Suprapubic skin (tissue), 4 donors: ENCODE measurements around the gene SETMAR. TPM values are rescaled to one million over a fixed set of nuclear protein-coding genes. Genes with fewer than 3 reads are reported as not detected.

Source experiments
- DNase-seq, 2 donors: peaks; one replicate each; pipeline ENCODE4 v3.0.0-alpha.2; 2019; ENCODE audit warnings: low spot score in 2 of 2
- H3K27ac ChIP-seq: fragments of 200-600 bp; sonication (generic); one replicate; pipeline ENCODE4 v1.5.1; 2019
- H3K27me3 ChIP-seq: fragments of 200-600 bp; sonication (generic); one replicate; pipeline ENCODE4 v1.5.1; 2019
- H3K36me3 ChIP-seq: fragments of 200-600 bp; sonication (generic); one replicate; pipeline ENCODE4 v1.5.1; 2019
- H3K4me1 ChIP-seq: fragments of 200-600 bp; sonication (generic); one replicate; pipeline ENCODE4 v1.5.1; 2019
- H3K4me3 ChIP-seq: fragments of 200-600 bp; sonication (generic); one replicate; pipeline ENCODE4 v1.5.1; 2019; ENCODE audit warnings: mild to moderate bottlenecking
- H3K9me3 ChIP-seq: fragments of 200-600 bp; sonication (generic); one replicate; pipeline ENCODE4 v1.5.1; 2019
- CTCF ChIP-seq, 2 donors: fragments of 200-600 bp in 1 of 2; fragments of 450-650 bp in 1 of 2; sonication (generic) in 1 of 2; IDR thresholded peaks; one replicate each; pipeline ENCODE4 v1.5.1; 2016 to 2019; ENCODE audit warnings: antibody characterized with exemption in 2 of 2, mild to moderate bottlenecking in 1 of 2, moderate library complexity in 1 of 2
- EP300 ChIP-seq: sonication (generic); formaldehyde crosslinking; IDR thresholded peaks from one replicate; pipeline ENCODE4 v1.6.1; 2017; ENCODE audit warnings: antibody characterized with exemption
- POLR2A ChIP-seq, 2 donors: fragments of 450-650 bp; IDR thresholded peaks; one replicate each; pipeline ENCODE4 v1.6.1; 2017; ENCODE audit warnings: antibody characterized with exemption in 2 of 2, mild to moderate bottlenecking in 2 of 2, moderate library complexity in 2 of 2
- POLR2AphosphoS5 ChIP-seq, 3 donors: sonication (generic); formaldehyde crosslinking; IDR thresholded peaks; one replicate each; pipeline ENCODE4 v1.6.1; 2017; ENCODE audit warnings: antibody characterized with exemption in 3 of 3
- WGBS: methylation state at CpG from one replicate; pipeline ENCODE4 v1.1.5; 2018; 5-methylcytosine and 5-hydroxymethylcytosine counted together
- total RNA-seq, 4 donors: library from RNA; depleted of rRNA; stranded (reverse); fragments of >200 nt; gene quantifications; one replicate each; pipeline ENCODE4 v1.1.0, GENCODE V29; 2016

The SETMAR gene
- total RNA-seq, 4 donors from 2014 or later = 13.4 to 27.4 (median 21.0) TPM

GRCh38 chr3:4340411-4341335 is 37.5 kb downstream of the SETMAR start:
- peaks cover 16% of the 10 kb centered on the region for H3K4me1 ChIP-seq
- DNase-seq = no peak
- no peaks in the 10 kb centered on the region for H3K9me3 ChIP-seq
- H3K36me3 ChIP-seq = no peaks in the 10 kb centered on the region
- WGBS = 65% methylated on average over 6 of the region's 6 CpGs
- H3K27ac ChIP-seq = peak overlapping the region; percentile 45
- no peak for TF ChIP-seq EP300
- TF ChIP-seq CTCF (IDR thresholded peaks at IDR 0.05) = no peak
- TF ChIP-seq POLR2AphosphoS5 (IDR thresholded peaks at IDR 0.05) = no peak
- no peak for TF ChIP-seq POLR2A (IDR thresholded peaks at IDR 0.05)
- no peak overlapping the region for H3K4me3 ChIP-seq
- no peaks in the 10 kb centered on the region for H3K27me3 ChIP-seq

GRCh38 chr3:4341336-4341675 is 38.1 kb downstream of the SETMAR start:
- H3K27me3 ChIP-seq = no peaks in the 10 kb centered on the region
- H3K4me3 ChIP-seq = no peak overlapping the region
- TF ChIP-seq EP300 (no peak), CTCF (IDR thresholded peaks at IDR 0.05) (no peak), POLR2A (IDR thresholded peaks at IDR 0.05) (no peak), POLR2AphosphoS5 (IDR thresholded peaks at IDR 0.05) (no peak)
- no peaks in the 10 kb centered on the region for H3K9me3 ChIP-seq
- H3K4me1 ChIP-seq = peaks cover 16% of the 10 kb centered on the region
- no peak overlapping the region for H3K27ac ChIP-seq
- DNase-seq = no peak
- H3K36me3 ChIP-seq = no peaks in the 10 kb centered on the region

- WGBS = 70% methylated on average over 1 of the region's 1 CpG
- TF ChIP-seq EP300 (no peak), CTCF (IDR thresholded peaks at IDR 0.05) (no peak), POLR2A (IDR thresholded peaks at IDR 0.05) (no peak), POLR2AphosphoS5 (IDR thresholded peaks at IDR 0.05) (no peak)
- H3K4me1 ChIP-seq = peaks cover 16% of the 10 kb centered on the region
- H3K27me3 ChIP-seq = no peaks in the 10 kb centered on the region
- H3K36me3 ChIP-seq = no peaks in the 10 kb centered on the region
- H3K27ac ChIP-seq = no peak overlapping the region
- H3K4me3 ChIP-seq = no peak overlapping the region
- no peaks in the 10 kb centered on the region for H3K9me3 ChIP-seq
- no peak for DNase-seq
These were observed 40.1 kb downstream of the SETMAR start for GRCh38 chr3:4343258-4343657.

GRCh38 chr3:4350789-4351163 is 47.6 kb downstream of the SETMAR start:
- peak; percentile 56 to 80 for TF ChIP-seq CTCF (IDR thresholded peaks at IDR 0.05)
- TF ChIP-seq POLR2AphosphoS5 (IDR thresholded peaks at IDR 0.05) = no peak
- DNase-seq = no peak
- Histone ChIP-seq H3K27ac (peak overlapping the region; percentile 71), H3K27me3 (no peaks in the 10 kb centered on the region), H3K4me3 (peak overlapping the region; percentile 30), H3K36me3 (no peaks in the 10 kb centered on the region), H3K4me1 (peaks cover 7% of the 10 kb centered on the region), H3K9me3 (no peaks in the 10 kb centered on the region)
- 0% methylated on average over 2 of the region's 2 CpGs for WGBS

GRCh38 chr3:4351164-4351855 is 48.1 kb downstream of the SETMAR start:
- WGBS = 53% methylated on average over 11 of the region's 11 CpGs
- H3K9me3 ChIP-seq = no peaks in the 10 kb centered on the region
- peak overlapping the region; percentile 30 for H3K4me3 ChIP-seq
- H3K27me3 ChIP-seq = no peaks in the 10 kb centered on the region
- peak overlapping the region; percentile 71 for H3K27ac ChIP-seq
- no peaks in the 10 kb centered on the region for H3K36me3 ChIP-seq
- TF ChIP-seq POLR2AphosphoS5 (IDR thresholded peaks at IDR 0.05) = no peak
- TF ChIP-seq EP300 = no peak
- no peak for TF ChIP-seq CTCF (IDR thresholded peaks at IDR 0.05)
- no peak for TF ChIP-seq POLR2A (IDR thresholded peaks at IDR 0.05)
- no peak for DNase-seq
- peaks cover 7% of the 10 kb centered on the region for H3K4me1 ChIP-seq
